Peyer's patch (tissue), 4 donors: ENCODE results near the gene AIF1L. TPM values are rescaled to one million over a fixed set of nuclear protein-coding genes. Genes with fewer than 3 reads are reported as not detected.

ENCODE experiments used
- DNase-seq, 3 donors: peaks; one replicate each; pipeline ENCODE4 v3.0.0-alpha.2; 2017 to 2019
- H3K27ac ChIP-seq, 4 donors: fragments of 200-600 bp; sonication (generic); one replicate each; pipeline ENCODE4 v1.5.1; 2016 to 2019
- H3K27me3 ChIP-seq, 2 donors: fragments of 200-600 bp; sonication (generic); one replicate each; pipeline ENCODE4 v1.5.1; 2019
- H3K36me3 ChIP-seq, 3 donors: fragments of 200-600 bp; sonication (generic); one replicate each; pipeline ENCODE4 v1.5.1; 2016 to 2019
- H3K4me1 ChIP-seq, 4 donors: fragments of 200-600 bp; sonication (generic); one replicate each; pipeline ENCODE4 v1.5.1; 2016 to 2019
- H3K4me3 ChIP-seq, 4 donors: fragments of 200-600 bp; sonication (generic); 1 replicate in 3 of 4; 2 replicates in 1 of 4; pipeline ENCODE4 v1.5.1; 2016 to 2019; ENCODE audit warnings: mild to moderate bottlenecking in 1 of 4
- H3K9me3 ChIP-seq, 4 donors: fragments of 200-600 bp; sonication (generic); one replicate each; pipeline ENCODE4 v1.5.1; 2016 to 2019; ENCODE audit warnings: mild to moderate bottlenecking in 1 of 4
- POLR2A ChIP-seq, 2 donors: fragments of 450-650 bp; IDR thresholded peaks; one replicate each; pipeline ENCODE4 v1.5.1; 2017; ENCODE audit warnings: antibody characterized with exemption in 2 of 2, mild to moderate bottlenecking in 2 of 2, moderate library complexity in 2 of 2
- total RNA-seq, 4 donors: library from RNA; depleted of rRNA; stranded (reverse); fragments of >200 nt; gene quantifications; one replicate each; pipeline ENCODE4 v1.1.0, GENCODE V29; 2016
- TF ChIP-seq, protein P1 (sequence below), 6 experiments: fragments of 450-650 bp in 4 of 6; fragments of 200-600 bp in 2 of 6; sonication (generic) in 1 of 6; IDR thresholded peaks; one replicate each; pipeline ENCODE4 v1.5.1; 2017 to 2019; ENCODE audit warnings: antibody characterized with exemption in 6 of 6, mild to moderate bottlenecking in 3 of 6, moderate library complexity in 1 of 6

Gene AIF1L
- total RNA-seq, 4 donors from 2014 or later: 1.5 to 10.7 (median 2.8) TPM

DNA sequence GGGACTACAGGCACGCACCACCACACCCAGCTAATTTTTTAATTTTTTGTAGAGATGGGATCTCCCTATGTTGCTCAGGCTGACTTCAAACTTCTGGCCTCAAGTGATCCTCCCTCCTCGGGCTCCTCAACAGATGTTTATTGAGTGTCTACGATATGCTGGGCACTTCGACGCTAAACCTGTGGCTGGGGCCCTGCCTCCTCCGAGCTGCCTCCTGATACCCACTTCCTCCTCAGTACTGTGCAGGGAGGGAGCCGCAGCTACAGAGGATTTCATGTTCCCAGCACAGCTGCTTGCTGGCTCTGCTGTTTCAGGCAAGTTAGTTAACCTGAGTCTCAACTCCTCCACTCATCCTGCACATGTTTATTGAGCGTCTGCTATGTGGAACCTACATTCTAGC is 9.6 kb downstream of the AIF1L start:
- no peak for TF ChIP-seq POLR2A (IDR thresholded peaks at IDR 0.05)
- TF ChIP-seq, protein P1, sequence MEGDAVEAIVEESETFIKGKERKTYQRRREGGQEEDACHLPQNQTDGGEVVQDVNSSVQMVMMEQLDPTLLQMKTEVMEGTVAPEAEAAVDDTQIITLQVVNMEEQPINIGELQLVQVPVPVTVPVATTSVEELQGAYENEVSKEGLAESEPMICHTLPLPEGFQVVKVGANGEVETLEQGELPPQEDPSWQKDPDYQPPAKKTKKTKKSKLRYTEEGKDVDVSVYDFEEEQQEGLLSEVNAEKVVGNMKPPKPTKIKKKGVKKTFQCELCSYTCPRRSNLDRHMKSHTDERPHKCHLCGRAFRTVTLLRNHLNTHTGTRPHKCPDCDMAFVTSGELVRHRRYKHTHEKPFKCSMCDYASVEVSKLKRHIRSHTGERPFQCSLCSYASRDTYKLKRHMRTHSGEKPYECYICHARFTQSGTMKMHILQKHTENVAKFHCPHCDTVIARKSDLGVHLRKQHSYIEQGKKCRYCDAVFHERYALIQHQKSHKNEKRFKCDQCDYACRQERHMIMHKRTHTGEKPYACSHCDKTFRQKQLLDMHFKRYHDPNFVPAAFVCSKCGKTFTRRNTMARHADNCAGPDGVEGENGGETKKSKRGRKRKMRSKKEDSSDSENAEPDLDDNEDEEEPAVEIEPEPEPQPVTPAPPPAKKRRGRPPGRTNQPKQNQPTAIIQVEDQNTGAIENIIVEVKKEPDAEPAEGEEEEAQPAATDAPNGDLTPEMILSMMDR (IDR thresholded peaks at IDR 0.05): no peak
- Histone ChIP-seq H3K27ac (no peak overlapping the region), H3K36me3 (no peaks in the 10 kb centered on the region), H3K9me3 (no peaks in the 10 kb centered on the region), H3K4me1 (no peaks in the 10 kb centered on the region), H3K27me3 (no peaks in the 10 kb centered on the region), H3K4me3 (no peak overlapping the region)
- no peak for DNase-seq

- no peak for DNase-seq
- no peaks in the 10 kb centered on the region for H3K4me1 ChIP-seq
- H3K36me3 ChIP-seq: no peaks in the 10 kb centered on the region
- no peak overlapping the region for H3K4me3 ChIP-seq
- no peak overlapping the region for H3K27ac ChIP-seq
- TF ChIP-seq POLR2A (IDR thresholded peaks at IDR 0.05): no peak
- TF ChIP-seq, protein P1 (IDR thresholded peaks at IDR 0.05): no peak
- no peaks in the 10 kb centered on the region for H3K27me3 ChIP-seq
- H3K9me3 ChIP-seq: no peaks in the 10 kb centered on the region
Measured at GRCh38 chr9:131107760-131108159, 11.4 kb downstream of the AIF1L start.

DNA sequence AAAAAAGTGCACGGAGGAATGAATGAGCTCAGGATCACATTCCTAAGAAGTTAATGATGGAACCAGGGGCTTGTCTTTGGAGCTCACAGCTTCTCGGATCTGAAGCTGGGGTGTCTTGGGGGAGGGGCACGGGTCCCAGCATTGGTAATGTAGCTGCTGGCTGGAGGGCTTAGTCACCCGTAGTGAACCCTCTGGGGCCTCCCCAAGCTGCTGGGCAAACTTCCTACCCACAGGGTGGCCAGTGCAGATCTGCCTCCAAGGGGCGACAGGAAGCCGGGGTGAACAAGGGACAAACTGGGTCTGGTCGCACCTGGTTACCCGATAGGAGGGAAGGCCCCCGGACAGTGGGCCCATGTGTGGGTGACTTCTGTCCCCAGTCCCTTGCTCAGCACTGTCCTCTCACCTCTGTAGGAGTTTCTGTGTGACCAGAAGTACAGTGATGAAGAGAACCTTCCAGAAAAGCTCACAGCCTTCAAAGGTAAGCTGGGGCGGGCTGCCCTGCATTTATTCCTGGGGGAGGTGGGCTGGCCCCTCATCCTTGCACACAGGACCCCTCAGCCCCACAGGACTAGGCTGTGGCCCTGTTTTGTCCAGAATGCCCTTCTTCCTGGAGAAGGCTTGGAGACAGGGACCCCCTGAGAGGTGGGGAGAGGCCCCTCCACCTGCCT is 15.0 kb downstream of the AIF1L start:
- no peak overlapping the region for H3K4me3 ChIP-seq
- DNase-seq: no peak
- no peak for TF ChIP-seq POLR2A (IDR thresholded peaks at IDR 0.05)
- TF ChIP-seq, protein P1 (IDR thresholded peaks at IDR 0.05): no peak
- no peaks in the 10 kb centered on the region for H3K36me3 ChIP-seq
- H3K27ac ChIP-seq: no peak overlapping the region
- no peaks in the 10 kb centered on the region for H3K27me3 ChIP-seq
- H3K4me1 ChIP-seq: no peaks in the 10 kb centered on the region
- no peaks in the 10 kb centered on the region for H3K9me3 ChIP-seq

- Histone ChIP-seq H3K4me1 (no peaks in the 10 kb centered on the region), H3K27ac (no peak overlapping the region), H3K27me3 (no peaks in the 10 kb centered on the region), H3K9me3 (no peaks in the 10 kb centered on the region), H3K36me3 (no peaks in the 10 kb centered on the region), H3K4me3 (no peak overlapping the region)
- DNase-seq: no peak
- TF ChIP-seq, protein P1 (IDR thresholded peaks at IDR 0.05): no peak
- TF ChIP-seq POLR2A (IDR thresholded peaks at IDR 0.05): no peak
Measured at GRCh38 chr9:131111854-131112311, 15.6 kb downstream of the AIF1L start.

- H3K4me3 ChIP-seq: no peak overlapping the region
- no peaks in the 10 kb centered on the region for H3K9me3 ChIP-seq
- no peak overlapping the region for H3K27ac ChIP-seq
- no peaks in the 10 kb centered on the region for H3K36me3 ChIP-seq
- no peak for DNase-seq
- H3K27me3 ChIP-seq: no peaks in the 10 kb centered on the region
- H3K4me1 ChIP-seq: no peaks in the 10 kb centered on the region
- no peak for TF ChIP-seq POLR2A (IDR thresholded peaks at IDR 0.05)
- TF ChIP-seq, protein P1 (IDR thresholded peaks at IDR 0.05): no peak
Measured at GRCh38 chr9:131112374-131113154, 16.2 kb downstream of the AIF1L start.
